Stomach smooth muscle (tissue), 2 donors: Measurements from ENCODE around the gene PSTPIP1.

Experiments used
- H3K27ac ChIP-seq: one replicate; pipeline ENCODE4 v1.7.0; 2013; ENCODE audit warnings: mild to moderate bottlenecking, low read length, inconsistent platforms
- H3K27me3 ChIP-seq, 2 donors: one replicate each; pipeline ENCODE4 v1.7.0; 2013; ENCODE audit warnings: low read length in 2 of 2; ENCODE audit not compliant: insufficient read depth in 2 of 2, control insufficient read depth in 1 of 2
- H3K36me3 ChIP-seq, 2 donors: one replicate each; pipeline ENCODE4 v1.7.0; 2013; ENCODE audit warnings: low read length in 2 of 2; ENCODE audit not compliant: control insufficient read depth in 2 of 2, insufficient read depth in 2 of 2
- H3K4me1 ChIP-seq: one replicate; pipeline ENCODE4 v1.7.0; 2013; ENCODE audit warnings: low read length; ENCODE audit not compliant: control insufficient read depth, insufficient read depth
- H3K4me3 ChIP-seq, 2 donors: one replicate each; pipeline ENCODE4 v1.7.0; 2013; ENCODE audit warnings: low read length in 2 of 2
- H3K9ac ChIP-seq, 2 donors: one replicate each; pipeline ENCODE4 v1.7.0; 2013; ENCODE audit warnings: low read length in 2 of 2, mild to moderate bottlenecking in 1 of 2
- H3K9me3 ChIP-seq, 2 donors: one replicate each; pipeline ENCODE4 v1.7.0; 2013; ENCODE audit warnings: low read length in 2 of 2; ENCODE audit not compliant: control insufficient read depth in 2 of 2
- donor health status: healthy.
- donor health status: Pancreatic carcinoma.

The PSTPIP1 gene

DNA sequence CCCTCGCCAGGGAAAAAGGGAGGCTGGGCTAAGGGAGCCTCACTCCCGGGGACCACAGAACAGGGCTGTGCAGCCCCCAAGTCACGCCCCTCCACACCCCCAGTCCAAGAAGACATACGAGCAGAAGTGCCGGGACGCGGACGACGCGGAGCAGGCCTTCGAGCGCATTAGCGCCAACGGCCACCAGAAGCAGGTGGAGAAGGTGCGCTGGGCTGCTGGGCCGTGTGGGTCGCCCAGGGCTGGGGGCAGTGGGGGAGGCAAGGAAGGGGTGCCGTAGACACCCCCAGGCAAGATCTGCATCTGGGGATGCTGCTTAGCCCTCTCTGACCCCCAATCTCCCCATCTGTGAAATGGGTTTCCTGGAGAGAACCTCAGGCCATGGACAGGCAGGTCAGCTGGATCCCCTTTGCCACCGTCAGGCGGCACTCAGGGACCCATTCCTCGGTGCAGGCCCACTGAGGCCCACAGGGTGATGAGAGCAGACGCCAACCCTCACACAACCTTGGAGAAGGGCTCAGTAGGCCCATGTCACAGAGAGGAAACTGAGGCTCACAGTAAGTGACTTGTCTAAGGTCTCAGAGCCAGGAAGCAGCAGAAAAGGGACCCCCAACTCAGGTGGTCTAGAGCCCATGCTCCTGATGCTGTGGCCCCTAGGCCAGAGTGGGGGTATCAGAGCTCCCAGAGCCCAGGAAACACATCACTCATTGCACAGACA, 33.7 kb downstream of the PSTPIP1 start:
- H3K36me3 ChIP-seq: no peaks in the 10 kb centered on the region
- H3K27ac ChIP-seq: no peak overlapping the region
- H3K4me3 ChIP-seq: peak overlapping the region in 1 of 2 donors; percentile 57
- no peaks in the 10 kb centered on the region for H3K9me3 ChIP-seq
- peaks cover 13% of the 10 kb centered on the region for H3K4me1 ChIP-seq
- peaks cover 3 to 8% of the 10 kb centered on the region in 2 donors for H3K27me3 ChIP-seq
- H3K9ac ChIP-seq: no peak overlapping the region

DNA sequence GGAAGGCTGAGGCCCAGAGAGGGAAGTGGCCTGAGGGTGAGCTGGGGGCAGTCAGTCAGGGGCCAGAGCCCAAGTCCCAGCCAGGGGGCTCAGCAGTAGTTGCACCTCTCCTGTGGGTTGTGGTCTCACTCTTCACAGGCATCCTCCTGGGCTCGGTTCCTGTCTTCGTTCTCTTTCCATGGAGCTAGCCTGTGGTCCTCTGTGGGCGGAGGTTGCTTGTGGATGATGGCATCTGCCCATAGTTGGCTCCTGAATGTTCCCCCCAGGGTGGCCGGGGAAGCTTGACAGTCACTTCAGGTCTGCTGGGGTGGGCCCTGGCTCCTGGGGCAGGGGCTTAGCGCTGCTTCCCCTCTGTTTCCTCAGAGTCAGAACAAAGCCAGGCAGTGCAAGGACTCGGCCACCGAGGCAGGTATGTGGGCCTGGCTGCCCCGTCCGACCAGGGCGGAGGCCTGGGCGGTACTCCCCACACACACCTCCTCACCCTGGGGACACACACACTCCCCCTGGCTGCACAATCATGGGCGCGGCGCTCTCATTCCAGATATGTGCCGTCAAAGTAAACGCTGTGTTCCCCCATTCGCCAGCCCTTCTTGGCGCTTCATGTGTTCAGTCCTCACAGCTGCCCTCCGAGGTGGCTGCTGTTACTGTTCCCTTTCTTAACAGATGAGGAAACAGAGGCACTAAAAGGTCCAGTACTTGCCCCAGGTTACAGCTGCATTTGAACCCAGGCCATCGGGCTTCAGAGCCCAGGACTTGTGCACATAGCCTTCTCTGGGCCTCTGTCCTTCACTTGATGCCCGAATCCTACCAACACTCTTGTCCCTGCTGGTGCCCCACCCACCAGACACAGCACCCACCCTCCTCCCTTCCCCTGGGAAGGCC, 34.5 kb downstream of the PSTPIP1 start:
- Histone ChIP-seq H3K36me3 (no peaks in the 10 kb centered on the region), H3K9me3 (no peaks in the 10 kb centered on the region), H3K4me1 (peaks cover 13% of the 10 kb centered on the region), H3K9ac (no peak overlapping the region), H3K27ac (no peak overlapping the region), H3K4me3 (no peak overlapping the region), H3K27me3 (peaks cover 3 to 8% of the 10 kb centered on the region in 2 donors)

DNA sequence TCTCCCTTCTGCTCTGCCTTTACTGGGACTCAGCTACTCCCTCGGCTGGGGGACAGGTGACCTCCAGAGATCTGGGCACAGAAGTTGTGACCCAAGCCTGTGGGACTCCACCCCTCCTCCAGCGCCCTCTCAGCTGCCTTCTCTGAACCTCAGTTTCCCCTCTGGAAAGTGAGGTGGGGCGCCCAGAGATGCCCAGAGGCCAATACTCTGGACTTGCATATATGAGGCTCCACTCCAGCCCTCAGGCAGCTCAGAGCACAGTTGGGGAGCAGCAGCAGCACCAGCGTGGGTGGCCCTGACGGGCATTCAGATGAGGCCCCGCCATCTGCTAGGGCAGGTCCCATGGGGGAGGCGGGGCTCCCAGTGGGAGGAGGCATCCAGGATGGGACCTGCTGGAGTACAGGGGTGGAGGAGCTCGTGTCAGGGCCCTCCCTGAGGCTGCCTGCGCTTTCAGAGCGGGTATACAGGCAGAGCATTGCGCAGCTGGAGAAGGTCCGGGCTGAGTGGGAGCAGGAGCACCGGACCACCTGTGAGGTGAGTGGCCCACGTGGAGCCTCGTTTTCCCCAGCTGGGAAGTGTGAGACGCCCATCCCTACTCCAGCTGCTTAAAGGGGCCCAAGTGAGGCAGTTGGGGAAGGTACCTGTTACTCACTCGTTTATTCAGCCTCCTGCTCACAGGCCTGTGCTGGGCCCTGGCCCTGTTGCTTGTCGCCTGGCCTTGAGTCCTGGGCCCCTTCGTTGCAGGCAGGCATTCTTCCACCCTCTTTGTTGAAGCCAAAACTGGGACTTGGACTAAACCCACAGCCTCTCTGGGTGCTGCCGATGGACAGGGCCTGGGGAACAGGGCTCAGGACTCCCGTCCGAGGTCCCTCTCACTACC, 35.4 kb downstream of the PSTPIP1 start:
- H3K9me3 ChIP-seq: no peaks in the 10 kb centered on the region
- H3K4me3 ChIP-seq: no peak overlapping the region
- no peak overlapping the region for H3K27ac ChIP-seq
- no peak overlapping the region for H3K9ac ChIP-seq
- peaks cover 13% of the 10 kb centered on the region for H3K4me1 ChIP-seq
- H3K36me3 ChIP-seq: no peaks in the 10 kb centered on the region
- H3K27me3 ChIP-seq: peaks cover 3 to 8% of the 10 kb centered on the region in 2 donors

DNA sequence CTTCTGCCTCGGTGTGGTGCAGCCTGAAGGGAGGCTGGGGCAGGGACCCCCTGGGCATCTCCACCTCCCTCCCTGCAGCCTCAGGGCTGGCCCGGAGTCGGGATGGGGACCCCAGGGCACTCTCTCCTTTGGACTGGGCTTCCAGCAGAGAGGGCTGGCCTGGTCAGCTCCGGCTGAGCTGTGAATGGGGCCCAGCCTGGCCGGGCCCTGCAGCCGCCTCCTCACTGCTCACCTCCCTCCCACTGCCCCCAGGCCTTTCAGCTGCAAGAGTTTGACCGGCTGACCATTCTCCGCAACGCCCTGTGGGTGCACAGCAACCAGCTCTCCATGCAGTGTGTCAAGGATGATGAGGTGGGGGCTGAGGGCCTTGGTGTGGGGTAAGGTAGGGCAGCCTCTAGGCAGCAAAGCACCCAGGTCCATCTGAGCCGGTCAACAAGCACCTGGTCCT, 36.0 kb downstream of the PSTPIP1 start:
- Histone ChIP-seq H3K4me1 (peaks cover 13% of the 10 kb centered on the region), H3K27me3 (peaks cover 3 to 8% of the 10 kb centered on the region in 2 donors)

DNA sequence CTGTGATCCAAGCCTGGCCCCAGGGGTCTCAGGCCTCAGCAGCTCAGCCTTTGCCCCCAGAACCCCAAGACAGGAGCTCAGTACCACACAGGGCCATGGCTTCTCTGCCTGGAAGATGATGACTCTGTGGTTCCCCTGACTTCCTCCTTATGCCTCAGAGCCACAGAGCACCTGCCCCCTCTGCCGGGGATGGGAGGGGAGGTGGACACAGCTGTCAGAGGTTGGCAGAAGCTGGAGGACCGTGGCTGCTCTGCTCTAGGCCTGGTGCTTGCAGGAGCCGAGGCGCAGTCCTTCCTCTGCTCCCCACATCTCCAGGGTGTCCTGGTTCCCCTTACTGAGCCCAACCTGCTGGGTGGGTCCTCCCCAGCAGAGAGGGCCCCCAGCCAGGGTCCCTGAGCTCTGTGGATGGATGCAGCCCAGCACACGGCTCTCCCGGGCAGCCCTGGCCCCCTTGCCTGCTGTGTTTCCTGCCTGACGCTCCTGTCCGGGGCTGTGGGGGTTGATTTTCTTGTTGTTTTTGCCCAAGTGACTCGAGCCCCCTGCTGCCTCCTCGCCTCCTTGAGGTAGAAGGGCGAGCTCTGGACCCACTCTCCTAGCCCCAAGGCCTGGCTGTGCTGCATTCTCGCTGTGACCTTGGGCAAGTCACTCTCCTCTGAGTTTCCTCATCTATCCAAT, 36.6 kb downstream of the PSTPIP1 start:
- Histone ChIP-seq H3K4me3 (no peak overlapping the region), H3K9me3 (no peaks in the 10 kb centered on the region), H3K4me1 (peaks cover 13% of the 10 kb centered on the region), H3K27ac (no peak overlapping the region), H3K36me3 (no peaks in the 10 kb centered on the region), H3K27me3 (peaks cover 3 to 8% of the 10 kb centered on the region in 2 donors), H3K9ac (no peak overlapping the region)

More for the DNA sequence above, 36.0 kb downstream of the PSTPIP1 start:
- Histone ChIP-seq H3K4me3 (no peak overlapping the region), H3K27ac (no peak overlapping the region), H3K9ac (no peak overlapping the region), H3K36me3 (no peaks in the 10 kb centered on the region), H3K9me3 (no peaks in the 10 kb centered on the region)

DNA sequence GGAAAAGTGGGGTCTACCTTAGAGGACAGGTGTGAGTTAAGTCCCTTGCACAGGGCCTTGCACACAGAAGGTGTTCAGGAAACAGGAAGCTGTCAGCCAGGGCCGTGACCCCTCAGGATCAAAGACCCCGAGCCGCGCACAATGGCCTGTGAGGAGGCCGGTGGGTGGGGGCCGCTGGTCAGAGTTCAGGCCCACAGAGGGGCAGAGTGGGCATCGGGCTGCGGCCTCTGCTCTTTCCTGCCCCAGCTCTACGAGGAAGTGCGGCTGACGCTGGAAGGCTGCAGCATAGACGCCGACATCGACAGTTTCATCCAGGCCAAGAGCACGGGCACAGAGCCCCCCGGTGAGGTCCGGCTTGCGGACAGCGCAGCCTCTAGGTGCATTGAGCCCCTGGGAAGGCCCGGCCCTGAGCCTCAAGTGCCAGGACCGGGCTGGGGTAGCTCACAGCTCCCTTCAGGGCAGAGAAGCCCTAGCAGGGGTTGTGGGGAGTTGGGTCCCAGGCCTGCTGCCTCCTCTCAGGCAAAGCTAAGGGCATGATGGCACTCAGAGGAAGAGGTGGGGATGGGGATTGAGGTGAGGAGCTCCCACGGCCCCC, 37.2 kb downstream of the PSTPIP1 start:
- no peaks in the 10 kb centered on the region for H3K9me3 ChIP-seq
- H3K36me3 ChIP-seq: no peaks in the 10 kb centered on the region
- H3K9ac ChIP-seq: no peak overlapping the region
- H3K4me1 ChIP-seq: peaks cover 13% of the 10 kb centered on the region
- no peak overlapping the region for H3K4me3 ChIP-seq
- peaks cover 3 to 8% of the 10 kb centered on the region in 2 donors for H3K27me3 ChIP-seq
- no peak overlapping the region for H3K27ac ChIP-seq

DNA sequence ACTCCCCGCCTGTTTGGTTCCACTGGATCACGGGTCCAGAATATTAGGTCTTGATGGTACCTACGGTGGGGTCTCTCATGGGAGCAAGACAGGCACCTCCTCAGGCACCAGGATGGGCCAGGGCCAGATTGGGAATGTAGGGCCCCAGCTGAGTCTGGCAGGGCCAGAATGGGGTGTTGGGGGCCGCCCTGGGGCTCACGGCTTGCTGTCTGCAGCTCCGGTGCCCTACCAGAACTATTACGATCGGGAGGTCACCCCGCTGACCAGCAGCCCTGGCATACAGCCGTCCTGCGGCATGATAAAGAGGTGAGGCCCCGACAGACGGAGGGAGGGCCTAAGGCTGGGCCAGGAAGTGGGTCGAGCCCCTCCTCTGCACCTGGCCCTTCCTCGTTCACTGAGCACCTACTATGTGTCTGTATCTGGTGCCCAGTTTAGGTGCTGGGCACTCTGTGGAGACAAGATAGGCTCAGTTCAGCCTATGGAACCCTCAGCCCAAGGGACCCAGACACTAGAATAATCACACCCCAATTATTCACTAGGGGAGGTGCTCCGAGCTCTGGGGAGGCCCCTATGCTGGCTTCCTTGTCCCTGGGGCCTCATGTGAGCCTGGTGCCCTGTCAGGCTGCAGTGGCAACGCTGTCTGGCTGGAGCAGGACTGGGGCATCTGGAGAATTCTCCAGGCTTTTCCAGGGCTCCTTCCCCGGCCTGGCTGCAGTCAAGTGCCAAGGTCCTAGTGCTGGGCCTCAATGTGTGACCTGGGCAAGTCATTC, 37.9 kb downstream of the PSTPIP1 start:
- no peaks in the 10 kb centered on the region for H3K36me3 ChIP-seq
- peaks cover 13% of the 10 kb centered on the region for H3K4me1 ChIP-seq
- no peak overlapping the region for H3K9ac ChIP-seq
- H3K4me3 ChIP-seq: no peak overlapping the region
- peaks cover 3 to 7% of the 10 kb centered on the region in 2 donors for H3K27me3 ChIP-seq
- no peaks in the 10 kb centered on the region for H3K9me3 ChIP-seq
- no peak overlapping the region for H3K27ac ChIP-seq

DNA sequence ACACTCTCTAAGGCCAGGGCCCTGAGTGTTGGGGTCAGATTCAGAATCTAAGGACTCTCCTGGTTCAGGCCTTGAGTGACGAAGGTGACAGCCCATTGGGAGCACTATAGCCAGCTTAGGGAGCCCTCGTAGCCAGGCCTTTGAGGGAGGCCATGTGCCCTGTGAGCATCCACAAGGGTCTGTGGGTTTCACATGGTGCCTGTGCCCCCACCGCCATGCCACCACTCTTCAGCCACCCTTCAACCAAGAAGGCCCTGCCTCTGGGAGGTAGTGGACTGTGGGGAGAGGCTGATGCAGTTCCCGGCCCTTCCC, 38.4 kb downstream of the PSTPIP1 start:
- Histone ChIP-seq H3K27ac (no peak overlapping the region), H3K9me3 (no peaks in the 10 kb centered on the region), H3K4me3 (no peak overlapping the region), H3K27me3 (peaks cover 3 to 7% of the 10 kb centered on the region in 2 donors), H3K4me1 (peaks cover 7% of the 10 kb centered on the region), H3K9ac (no peak overlapping the region), H3K36me3 (no peaks in the 10 kb centered on the region)

DNA sequence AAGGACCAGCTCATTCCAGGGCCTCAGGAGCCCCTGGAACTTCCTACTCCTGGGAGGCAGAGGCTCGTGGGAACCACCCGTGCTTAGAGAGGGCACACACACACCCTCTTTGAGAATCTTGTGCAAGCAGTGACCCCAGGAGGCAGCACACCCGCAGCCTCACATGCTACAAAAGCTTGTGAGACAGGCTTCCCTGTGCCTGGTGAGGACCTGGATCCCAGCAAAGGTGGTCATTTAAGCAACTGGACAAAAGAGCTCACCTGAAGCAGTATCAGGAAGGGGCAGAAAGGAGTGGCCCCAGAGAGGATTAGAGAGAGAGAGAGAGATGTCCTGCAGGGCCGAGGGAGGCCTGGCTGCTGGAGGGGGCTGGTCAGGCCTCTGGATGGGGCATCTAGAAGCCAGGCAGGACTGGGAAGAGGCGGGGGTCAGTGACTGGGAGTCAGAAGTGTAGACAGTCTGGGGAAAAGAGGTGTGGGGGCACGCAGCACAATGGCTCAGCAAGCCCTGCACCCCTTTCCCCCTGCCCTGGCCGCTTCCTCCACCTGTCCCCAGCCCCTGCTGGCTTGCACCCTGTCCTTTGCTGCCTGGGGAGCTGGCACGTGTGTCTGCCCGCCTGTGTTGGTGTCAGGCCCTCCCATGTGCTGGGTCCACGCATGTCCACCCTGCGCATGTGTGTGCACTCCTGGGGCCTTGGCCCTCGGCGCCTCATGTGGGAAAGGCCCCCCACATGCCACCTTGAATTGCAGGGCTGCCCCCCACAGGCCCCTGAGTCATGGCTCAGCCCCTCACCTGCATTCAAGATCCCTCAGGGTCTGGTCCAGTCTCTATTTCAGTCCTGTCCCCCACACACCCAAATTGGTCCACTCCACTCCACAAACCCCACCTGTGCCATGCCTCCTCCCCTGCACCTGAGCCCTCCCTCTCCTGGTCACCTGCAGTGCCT, 39.1 kb downstream of the PSTPIP1 start:
- Histone ChIP-seq H3K9ac (no peak overlapping the region), H3K27ac (no peak overlapping the region), H3K36me3 (peaks cover 0 to 2% of the 10 kb centered on the region in 2 donors), H3K27me3 (peaks cover 0 to 3% of the 10 kb centered on the region in 2 donors), H3K4me1 (peaks cover 2% of the 10 kb centered on the region), H3K9me3 (no peaks in the 10 kb centered on the region), H3K4me3 (no peak overlapping the region)
